ENCODE data around the gene SOX8.
"Not testable (repeated sequence)": the region's sequence is repeated elsewhere in the genome, so short reads cannot be mapped to it uniquely, and the experiment has no call there.

Gene SOX8

DNA sequence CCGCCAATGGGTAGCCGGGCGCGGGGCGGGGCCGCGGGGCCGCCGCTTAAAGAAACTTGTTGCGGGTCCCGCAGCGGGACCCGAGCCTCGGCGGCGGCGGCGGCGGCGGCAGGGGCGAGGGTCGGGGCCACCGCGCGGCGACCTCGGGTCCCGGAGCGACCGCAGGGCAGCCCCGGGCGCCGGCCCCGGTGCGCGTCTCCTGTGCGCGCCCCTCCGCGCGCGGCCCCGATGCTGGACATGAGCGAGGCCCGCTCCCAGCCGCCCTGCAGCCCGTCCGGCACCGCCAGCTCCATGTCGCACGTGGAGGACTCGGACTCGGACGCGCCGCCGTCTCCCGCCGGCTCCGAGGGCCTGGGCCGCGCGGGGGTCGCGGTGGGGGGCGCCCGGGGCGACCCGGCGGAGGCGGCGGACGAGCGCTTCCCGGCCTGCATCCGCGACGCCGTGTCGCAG is at the start of gene SOX8:
Gene SOX8 (plus strand): TSS at position 76 of the 450 bp plus-strand sequence. CDS start 153 bp downstream, at position 229.
- no peak for DNase-seq

DNA sequence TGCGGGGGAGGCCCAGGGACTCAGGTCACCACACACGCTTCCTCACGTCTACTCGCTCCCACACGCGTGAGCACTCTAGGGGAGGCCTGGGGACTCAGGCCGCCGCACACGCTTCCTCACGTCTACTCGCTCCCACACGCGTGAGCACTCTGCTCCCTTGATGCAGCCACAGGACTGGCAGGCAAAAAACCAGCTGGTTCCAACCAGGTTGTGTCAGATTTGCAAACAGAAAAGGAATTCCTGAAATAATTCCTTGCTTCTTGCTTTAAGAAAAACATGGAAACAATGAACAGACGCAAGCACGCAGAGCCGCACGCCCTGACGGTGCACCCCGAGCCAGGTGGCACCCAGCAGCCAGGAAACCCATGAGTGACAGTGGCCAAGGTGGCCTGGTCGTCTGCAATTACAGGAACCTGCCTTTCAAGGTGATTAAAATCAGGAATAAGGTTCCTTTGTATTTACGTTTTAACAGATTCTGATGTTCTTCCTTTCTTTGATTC is 48.7 kb upstream of the SOX8 start:
- no peak for DNase-seq

DNA sequence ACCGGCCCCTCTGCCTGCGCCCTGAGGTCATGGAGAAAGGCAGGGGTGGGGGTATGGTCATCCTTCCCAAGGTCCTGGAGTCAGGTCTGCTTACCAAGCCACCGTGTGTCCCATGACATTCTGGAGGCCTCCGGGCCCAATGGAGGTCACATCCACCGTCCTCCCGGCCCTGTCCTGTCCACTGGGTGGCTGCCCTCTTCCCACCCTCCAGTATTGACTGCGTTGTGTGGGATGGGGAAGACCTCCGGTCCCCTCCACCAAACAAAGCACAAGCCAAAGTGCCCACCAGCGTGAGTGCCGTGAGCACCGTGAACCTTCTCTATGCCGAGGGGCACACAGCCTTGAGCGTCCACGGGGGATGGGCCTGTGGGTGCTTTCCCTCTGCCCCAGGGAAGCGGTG is 48.0 kb upstream of the SOX8 start:
- DNase-seq: no peak

DNA sequence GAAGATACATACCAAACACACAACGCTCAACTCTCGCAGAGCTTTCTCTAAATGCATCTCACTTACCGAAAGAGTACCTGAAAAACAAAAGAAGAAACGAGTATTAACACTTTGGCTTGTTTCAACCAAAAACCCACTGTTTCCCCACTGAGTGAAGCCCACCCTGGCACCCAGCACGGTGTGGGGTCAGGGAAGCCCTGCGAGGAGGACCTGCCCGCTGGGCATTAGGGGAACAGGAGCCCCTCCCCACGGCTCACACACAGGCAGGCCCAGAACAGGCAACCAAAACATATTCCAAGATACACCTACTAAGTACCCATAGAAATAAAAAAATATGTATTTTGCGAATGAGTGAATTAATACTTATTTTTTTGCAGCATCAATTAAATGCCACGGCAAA is 47.4 kb upstream of the SOX8 start:
- no peak for DNase-seq

DNA sequence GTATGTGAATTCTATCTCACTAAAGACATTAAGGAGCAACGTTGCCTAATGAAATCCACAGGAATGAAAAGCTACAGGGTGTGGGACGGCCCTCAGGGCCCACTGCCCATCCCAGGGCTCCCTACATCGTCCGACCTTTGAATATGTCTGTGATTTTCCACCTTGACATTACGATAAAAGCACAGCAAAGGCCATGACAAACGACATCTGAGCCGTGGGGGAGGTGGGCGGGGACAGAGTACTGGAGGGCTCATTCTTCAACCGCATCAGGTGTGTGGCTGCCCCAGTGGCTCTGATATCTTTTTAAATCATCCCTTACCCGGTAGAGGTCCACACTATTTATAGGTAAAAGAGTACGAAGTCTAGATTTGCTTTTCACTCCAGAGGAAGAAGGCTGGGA is 45.9 kb upstream of the SOX8 start:
- DNase-seq: no peak

DNA sequence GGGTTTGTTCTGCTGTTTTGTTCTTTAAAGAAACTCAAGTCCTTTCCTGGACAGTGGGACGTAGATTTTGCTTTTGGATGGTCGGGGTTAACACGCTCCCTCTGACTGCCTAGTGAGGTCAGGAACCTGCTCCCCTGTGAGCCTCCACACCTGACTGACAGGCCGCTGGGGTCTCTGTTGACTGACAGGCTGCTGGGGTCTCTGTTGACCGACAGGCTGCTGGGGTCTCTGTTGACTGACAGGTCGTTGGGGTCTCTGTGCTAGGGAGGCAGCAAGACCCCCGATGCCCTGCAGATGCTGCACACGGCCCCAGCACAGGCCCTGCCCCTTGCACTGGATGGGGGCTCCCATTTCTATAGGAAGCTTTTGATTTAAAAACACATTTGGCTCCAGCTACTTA is 44.3 kb upstream of the SOX8 start:
- no peak for DNase-seq

DNA sequence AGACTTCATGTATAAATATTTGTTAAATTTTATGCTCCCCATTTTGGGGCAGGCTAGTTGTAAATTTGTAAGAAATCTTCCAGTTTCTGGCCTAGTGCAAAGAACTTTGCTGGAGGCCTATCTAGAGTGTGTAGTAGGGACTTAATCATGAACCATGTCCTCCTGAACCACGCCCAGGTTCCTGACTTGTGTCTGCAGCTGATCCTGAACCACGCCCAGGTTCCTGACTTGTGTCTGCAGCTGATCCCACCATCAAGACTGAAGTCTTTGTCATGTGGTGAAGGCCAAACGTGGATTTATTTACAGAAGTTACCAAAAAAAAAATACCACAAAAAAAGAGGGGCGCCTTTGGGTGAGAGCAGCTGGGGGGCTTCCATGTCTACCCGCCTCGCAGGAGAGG is 43.8 kb upstream of the SOX8 start:
- DNase-seq: no peak

DNA sequence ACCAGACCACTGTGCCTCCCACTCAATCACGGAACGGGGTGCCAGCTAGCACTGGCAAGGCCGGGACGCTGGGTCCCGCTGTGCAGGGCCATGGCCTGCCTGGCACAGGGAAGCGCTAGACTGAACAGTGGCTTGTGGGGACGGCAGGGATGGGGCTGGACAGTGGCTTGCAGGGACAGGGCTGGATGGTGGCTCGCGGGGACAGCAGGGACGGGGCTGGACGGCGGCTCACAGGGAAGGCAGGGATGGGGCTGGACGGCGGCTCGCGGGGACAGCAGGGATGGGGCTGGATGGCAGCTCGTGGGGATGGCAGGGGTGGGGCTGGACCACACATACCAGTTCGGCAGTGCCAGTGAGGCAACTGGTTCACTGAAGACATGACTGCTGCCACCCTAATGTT is 43.4 kb upstream of the SOX8 start:
- no peak for DNase-seq

DNA sequence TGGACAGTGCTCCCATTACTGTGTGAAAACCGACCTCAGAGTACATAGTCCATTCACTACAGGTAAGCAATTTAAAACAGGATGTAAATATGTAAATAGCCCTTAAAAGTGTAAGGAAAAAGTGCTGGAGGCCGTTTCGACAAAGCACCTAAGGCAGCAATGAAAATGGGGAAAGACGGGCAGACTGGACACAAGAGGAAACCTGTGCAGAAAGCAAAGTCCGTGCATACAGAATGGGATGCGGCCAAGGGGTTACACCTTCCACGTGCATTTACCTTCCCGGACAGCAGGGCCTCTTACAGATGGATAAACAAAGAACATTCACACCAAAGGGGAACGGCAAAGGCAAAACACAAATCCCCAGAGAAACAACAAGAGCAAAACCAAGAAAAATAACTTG is 42.8 kb upstream of the SOX8 start:
- no peak for DNase-seq

DNA sequence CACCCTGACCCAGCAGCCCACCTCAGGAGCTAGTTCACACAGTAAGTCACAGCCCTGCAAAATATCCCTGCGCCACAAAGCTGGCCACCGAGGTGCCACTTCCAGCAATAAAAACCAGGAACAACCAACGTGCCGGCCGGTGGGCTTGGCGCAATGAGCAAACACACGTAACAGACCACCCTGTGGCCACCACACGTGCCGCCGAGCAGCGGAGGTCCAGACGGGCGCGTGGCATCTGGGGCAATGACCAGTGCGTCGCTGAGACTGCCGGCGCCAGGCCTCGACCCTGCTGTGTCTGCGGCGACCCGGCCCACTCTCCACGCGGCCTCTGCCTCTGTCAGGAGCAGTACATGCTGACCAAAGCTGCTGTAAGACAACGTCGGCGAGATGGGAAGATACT is 42.3 kb upstream of the SOX8 start:
- no peak for DNase-seq

DNA sequence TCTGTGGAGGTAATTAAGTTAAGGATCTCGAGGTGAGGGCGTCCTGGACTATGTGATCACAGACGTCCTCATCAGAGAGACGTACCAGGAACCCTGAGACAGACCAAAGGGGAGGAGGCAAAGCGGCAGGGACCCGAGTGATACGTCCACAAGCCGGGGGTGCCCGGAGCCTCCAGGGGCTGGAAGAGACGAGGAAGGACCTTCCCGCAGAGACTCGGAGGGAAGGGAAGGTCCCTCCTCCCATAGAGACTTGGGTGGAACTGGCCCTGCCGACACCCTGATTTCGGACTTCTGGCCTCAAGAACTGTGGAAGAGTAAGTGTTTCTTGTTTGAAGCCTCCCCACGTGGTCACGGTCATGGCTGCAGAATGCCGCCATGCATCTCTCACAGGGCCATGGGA is 41.6 kb upstream of the SOX8 start:
- no peak for DNase-seq

DNA sequence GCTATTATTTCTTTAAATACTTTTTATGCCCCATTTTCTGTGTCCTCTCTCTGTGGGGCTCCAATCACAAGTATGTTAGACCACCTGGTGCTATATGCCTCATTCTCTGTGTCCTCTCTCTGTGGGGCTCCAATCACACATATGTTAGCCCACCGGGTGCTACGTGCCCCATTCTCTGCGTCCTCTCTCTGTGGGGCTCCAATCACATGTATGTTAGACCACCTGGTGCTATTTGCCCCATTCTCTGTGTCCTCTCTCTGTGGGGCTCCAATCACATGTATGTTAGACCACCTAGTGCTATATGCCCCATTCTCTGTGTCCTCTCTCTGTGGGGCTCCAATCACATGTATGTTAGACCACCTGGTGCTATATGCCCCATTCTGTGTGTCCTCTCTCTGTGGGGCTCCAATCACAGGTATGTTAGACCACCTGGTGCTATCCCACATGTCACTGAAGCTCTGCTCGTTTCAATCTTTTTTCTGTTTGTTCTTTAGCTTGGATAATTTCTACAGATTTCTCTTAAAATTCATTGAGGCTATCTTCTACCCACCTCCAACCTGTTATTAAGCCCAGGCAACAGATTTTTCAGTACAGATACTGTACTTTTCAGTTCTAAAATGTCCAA is 39.0 kb upstream of the SOX8 start:
- no peak for DNase-seq

DNA sequence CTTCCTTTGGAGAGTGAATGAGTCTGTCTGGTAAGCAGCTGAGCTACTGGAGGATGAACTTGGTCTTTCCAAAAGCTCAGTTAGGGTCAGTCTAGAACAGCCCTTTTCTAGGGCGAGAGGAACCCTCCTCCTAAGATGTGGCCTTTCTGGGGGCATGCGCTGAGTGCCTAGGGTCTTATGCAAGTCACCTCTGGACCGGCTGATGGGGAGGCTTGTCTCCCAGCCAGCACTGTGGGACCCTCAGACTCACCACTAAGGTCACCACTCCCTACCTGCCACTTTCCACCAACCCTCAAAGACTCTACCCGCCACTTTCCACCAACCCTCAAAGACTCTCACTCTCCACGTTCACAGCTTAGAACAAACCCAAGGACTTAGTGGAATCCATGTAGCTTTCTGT is 37.6 kb upstream of the SOX8 start:
- no peak for DNase-seq

DNA sequence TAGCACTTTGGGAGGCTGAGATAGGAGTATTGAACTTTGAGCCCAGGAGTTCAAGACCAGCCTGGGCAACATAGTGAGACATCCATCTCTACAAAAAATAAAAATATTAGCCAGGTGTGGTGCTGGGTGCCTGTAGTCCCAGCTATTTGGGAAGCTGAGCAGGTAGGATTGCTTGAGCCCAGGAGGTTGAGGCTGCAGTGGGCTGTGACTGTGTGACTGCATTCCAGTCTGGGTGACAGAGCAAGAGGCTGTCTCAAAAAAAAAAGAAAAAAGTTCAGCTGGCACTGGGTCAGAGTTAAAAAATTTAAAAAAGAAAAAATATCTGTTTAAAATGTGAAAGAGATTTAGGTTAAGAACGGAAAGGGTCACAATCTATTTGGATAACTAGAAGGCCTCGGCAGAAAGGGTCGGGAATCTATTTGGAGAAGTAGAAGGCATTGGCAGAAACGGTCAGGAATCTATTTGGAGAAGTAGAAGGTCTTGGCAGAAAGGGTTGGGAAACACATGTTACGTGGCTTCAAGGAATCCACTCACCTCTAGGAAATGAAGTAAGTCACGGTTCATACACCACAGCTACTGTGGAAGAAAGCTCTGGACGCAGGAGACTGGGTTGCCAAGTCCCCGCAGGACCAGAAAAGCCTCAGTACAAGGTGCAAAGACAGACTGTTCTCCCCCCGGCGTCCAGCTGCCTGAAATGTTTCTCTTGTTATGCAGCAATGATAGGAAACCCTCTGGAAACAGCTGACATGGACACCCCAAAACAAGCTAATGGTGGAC is 36.1 kb upstream of the SOX8 start:
- no peak for DNase-seq

DNA sequence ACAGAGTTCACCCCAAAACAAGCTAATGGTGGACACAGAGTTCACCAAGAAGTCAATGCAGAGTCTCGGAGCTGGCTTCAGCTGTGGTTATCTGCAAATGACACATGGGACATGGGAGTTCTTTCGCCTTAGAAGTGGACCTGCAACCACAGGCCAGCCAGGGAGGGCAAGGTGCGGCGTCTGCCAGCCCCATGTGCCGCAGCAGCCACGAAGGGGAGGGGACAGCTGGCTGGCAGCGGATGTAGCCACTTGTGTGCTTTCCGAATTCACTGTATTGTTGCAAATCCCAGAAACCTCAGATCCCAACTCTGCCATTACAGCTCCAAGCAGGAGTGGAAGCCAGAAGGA is 35.5 kb upstream of the SOX8 start:
- DNase-seq: no peak

DNA sequence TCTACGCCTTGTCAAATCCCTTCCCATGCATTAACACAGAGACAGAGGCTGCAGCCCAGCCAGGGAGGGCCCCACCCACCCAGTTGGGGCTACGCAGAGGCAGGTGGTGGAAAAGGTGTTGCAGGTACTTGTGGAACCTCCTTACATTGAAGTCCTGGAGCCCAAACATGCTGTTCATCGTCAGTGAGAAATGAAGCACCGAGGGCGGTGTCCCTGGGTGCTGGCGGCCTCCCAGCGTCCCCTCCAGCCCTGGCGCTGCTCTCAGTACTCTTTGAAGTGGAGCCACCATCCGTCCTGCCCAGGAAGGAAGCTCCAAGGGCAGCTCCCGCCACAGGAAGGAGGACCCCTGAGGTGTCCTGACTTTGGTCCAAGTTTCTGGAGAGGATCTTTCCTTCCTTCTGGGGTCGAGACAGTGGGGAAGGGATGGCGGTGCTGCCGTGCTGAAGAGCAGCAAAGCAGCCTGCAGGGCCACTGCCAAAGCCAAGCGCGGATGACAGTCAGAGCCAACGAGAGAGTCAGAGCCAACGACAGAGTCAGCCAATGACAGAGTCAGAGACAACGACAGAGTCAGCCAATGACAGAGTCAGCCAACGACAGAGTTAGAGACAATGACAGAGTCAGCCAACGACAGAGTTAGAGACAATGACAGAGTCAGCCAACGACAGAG is 34.2 kb upstream of the SOX8 start:
- DNase-seq: no peak

DNA sequence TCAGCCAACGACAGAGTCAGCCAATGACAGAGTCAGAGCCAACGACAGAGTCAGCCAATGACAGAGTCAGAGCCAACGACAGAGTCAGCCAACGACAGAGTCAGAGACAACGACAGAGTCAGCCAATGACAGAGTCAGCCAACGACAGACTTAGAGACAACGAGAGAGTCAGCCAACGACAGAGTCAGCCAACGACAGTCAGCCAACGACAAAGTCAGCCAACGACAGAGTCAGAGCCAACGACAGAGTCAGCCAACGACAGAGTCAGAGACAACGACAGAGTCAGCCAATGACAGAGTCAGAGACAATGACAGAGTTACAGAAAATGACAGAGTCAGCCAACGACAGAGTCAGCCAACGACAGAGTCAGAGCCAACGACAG is 33.7 kb upstream of the SOX8 start:
- not testable (repeated sequence) for DNase-seq

DNA sequence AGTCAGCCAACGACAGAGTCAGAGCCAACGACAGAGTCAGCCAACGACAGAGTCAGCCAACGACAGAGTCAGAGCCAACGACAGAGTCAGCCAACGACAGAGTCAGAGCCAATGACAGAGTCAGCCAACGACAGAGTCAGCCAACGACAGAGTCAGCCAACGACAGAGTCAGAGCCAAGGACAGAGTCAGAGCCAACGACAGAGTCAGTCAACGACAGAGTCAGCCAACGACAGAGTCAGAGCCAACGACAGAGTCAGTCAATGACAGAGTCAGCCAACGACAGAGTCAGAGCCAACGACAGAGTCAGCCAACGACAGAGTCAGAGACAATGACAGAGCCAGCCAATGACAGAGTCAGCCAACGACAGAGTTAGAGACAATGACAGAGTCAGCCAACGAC is 32.8 kb upstream of the SOX8 start:
- DNase-seq: not testable (repeated sequence)

DNA sequence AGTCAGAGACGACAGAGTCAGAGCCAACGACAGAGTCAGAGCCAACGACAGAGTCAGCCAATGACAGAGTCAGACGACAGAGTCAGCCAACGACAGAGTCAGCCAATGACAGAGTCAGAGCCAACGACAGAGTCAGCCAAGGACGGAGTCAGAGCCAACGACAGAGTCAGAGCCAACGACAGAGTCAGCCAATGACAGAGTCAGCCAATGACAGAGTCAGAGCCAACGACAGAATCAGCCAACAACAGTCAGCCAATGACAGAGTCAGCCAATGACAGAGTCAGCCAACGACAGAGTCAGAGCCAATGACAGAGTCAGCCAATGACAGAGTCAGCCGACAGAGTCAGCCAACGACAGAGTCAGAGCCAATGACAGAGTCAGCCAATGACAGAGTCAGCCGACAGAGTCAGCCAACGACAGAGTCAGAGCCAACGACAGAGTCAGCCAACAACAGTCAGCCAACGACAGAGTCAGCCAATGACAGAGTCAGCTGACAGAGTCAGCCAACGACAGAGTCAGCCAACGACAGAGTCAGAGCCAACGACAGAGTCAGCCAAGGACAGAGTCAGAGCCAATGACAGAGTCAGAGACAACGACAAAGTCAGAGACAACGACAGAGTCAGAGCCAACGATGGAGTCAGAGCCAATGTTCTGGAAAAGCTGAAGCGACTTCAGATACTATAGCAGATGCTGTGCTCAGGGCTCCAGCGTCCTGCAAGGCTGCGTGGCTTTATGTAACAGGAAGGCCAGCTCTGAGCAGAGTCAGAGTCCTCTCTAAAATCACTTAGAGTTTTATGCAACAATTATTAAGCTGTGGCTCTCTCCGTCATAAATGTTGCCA is 30.6 kb upstream of the SOX8 start:
- DNase-seq: not testable (repeated sequence)

DNA sequence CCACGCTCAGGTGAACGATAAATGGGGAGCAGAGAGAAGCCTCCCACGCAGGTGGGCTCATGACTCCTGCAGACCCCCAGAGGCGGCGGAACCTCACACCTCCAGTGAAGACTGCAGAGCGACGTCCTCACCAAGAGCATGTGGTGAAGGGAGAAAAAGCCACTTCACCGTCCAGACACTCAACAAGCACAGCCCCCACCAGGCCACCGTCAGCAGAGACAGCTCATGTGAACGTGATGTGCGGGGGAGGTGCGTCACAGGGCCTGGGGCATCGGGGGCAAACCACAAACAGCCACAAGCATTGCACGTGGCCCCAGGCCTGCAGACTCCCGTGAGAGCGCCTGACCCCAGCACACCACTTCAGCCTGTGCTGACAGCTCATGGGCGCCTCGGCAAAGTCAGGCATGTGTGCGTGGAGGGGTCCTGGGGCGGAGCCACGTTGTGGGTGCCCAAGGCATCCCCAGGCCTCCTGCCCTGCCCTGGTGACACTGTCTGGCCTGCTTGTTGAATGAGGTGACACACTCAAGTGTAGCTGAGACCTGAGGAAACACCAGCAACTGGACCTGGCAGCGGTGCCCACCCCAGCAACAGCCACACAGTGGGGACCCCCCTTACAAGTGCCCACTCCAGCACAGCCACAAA is 29.8 kb upstream of the SOX8 start:
- DNase-seq: no peak

DNA sequence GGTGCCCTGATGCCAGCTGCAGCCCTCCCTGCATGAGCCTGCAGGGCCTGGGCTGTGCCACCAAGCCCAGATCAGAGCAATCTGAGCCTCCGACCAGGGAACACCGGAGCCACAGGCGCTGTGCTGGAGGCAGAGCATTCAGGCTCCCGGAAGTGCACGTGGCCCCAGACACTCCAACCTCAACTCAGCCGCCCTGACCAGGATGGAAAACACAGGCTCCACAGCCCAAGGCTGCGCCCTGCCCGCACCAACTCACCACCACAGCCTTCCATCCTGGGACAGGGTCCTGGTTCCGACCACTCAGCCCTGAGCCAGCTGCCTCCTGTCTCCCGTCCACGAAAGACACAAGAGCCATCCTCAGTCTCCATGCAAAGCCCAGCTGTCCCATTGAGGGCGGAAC is 29.2 kb upstream of the SOX8 start:
- no peak for DNase-seq

DNA sequence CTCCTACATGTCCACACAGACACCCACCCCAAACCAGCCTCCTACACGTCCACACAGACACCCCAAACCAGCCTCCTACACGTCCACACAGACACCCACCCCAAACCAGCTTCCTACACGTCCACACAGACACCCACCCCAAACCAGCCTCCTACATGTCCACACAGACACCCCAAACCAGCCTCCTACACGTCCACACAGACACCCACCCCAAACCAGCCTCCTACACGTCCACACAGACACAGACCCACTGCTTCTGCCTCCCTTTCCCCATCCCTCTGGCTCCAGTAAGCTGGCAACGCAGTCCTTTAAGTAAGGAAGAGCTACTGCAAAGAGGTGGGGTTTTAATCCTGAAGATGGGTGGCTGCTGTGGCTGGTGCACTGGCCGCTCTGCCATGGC is 27.8 kb upstream of the SOX8 start:
- DNase-seq: not testable (repeated sequence)

DNA sequence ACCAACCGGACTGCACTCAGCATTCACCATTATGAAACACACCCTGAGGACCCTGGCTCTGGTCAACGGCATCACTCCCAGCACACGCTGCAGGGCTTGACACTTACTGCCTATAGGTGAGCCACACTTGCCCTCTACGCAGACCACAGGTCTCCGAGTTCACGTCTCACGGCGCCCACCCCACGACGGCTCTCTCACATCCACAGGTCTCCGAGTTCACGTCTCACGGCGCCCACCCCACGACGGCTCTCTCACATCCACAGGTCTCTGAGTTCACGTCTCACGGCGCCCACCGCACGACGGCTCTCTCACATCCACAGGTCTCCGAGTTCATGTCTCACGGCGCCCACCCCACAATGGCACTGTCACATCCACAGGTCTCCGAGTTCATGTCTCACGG is 25.8 kb upstream of the SOX8 start:
- not testable (repeated sequence) for DNase-seq

Data from suppressor macrophage treated with lipopolysaccharide for 1 hour (primary cell).